Adipocyte (in vitro differentiated cells): ENCODE measurements around the gene PTBP1.

ENCODE experiments used
- DNase-seq: peaks from one replicate; pipeline ENCODE4 v3.0.0-alpha.2; 2015; ENCODE audit warnings: low read depth
- H3K27me3 ChIP-seq: replicated peaks from 2 replicates; pipeline ENCODE4 v1.7.0; 2013; ENCODE audit warnings: mild to moderate bottlenecking, low read length, moderate library complexity; ENCODE audit not compliant: control insufficient read depth, insufficient read depth
- H3K36me3 ChIP-seq: 2 replicates; pipeline ENCODE4 v1.7.0; 2013; ENCODE audit warnings: low read length, mild to moderate bottlenecking, moderate library complexity; ENCODE audit not compliant: control insufficient read depth, insufficient read depth, severe bottlenecking
- H3K4me1 ChIP-seq: 2 replicates; pipeline ENCODE4 v1.7.0; 2013; ENCODE audit warnings: mild to moderate bottlenecking, low read length, moderate library complexity; ENCODE audit not compliant: control insufficient read depth, insufficient read depth
- H3K4me3 ChIP-seq: 2 replicates; pipeline ENCODE4 v1.7.0; 2013; ENCODE audit warnings: mild to moderate bottlenecking, low read length, moderate library complexity
- H3K9ac ChIP-seq: 2 replicates; pipeline ENCODE4 v1.7.0; 2013; ENCODE audit warnings: mild to moderate bottlenecking, low read length, moderate library complexity
- H3K9me3 ChIP-seq: 2 replicates; pipeline ENCODE4 v1.7.0; 2013; ENCODE audit warnings: mild to moderate bottlenecking, low read length, moderate library complexity; ENCODE audit not compliant: control insufficient read depth

Gene PTBP1

GRCh38 chr19:772730-773436, 24.4 kb upstream of the PTBP1 start:
- Histone ChIP-seq H3K9me3 (no peaks in the 10 kb centered on the region), H3K4me1 (peaks cover 7% of the 10 kb centered on the region), H3K9ac (no peak overlapping the region), H3K27me3 (no peaks in the 10 kb centered on the region), H3K36me3 (no peaks in the 10 kb centered on the region), H3K4me3 (no peak overlapping the region)
- no peak for DNase-seq

GRCh38 chr19:776549-776948, 20.7 kb upstream of the PTBP1 start:
- no peak overlapping the region for H3K9ac ChIP-seq
- no peaks in the 10 kb centered on the region for H3K36me3 ChIP-seq
- no peaks in the 10 kb centered on the region for H3K27me3 ChIP-seq
- DNase-seq = no peak
- H3K9me3 ChIP-seq = no peaks in the 10 kb centered on the region
- peaks cover 5% of the 10 kb centered on the region for H3K4me1 ChIP-seq
- H3K4me3 ChIP-seq = no peak overlapping the region

GRCh38 chr19:778910-779653, 18.2 kb upstream of the PTBP1 start:
- H3K9ac ChIP-seq = peak overlapping the region; percentile 80
- H3K36me3 ChIP-seq = no peaks in the 10 kb centered on the region
- peak overlapping the region; percentile 47 for H3K4me3 ChIP-seq
- no peaks in the 10 kb centered on the region for H3K9me3 ChIP-seq
- no peaks in the 10 kb centered on the region for H3K27me3 ChIP-seq
- peaks cover 23% of the 10 kb centered on the region for H3K4me1 ChIP-seq
- peak; percentile 97 for DNase-seq

- Histone ChIP-seq H3K9me3 (no peaks in the 10 kb centered on the region), H3K4me3 (no peak overlapping the region), H3K4me1 (peaks cover 23% of the 10 kb centered on the region), H3K36me3 (no peaks in the 10 kb centered on the region), H3K9ac (no peak overlapping the region), H3K27me3 (no peaks in the 10 kb centered on the region)
- DNase-seq = no peak
These were observed 16.3 kb upstream of the PTBP1 start for GRCh38 chr19:780935-781334.

GRCh38 chr19:781800-782184, 15.5 kb upstream of the PTBP1 start:
- no peak overlapping the region for H3K4me3 ChIP-seq
- H3K9ac ChIP-seq = peak overlapping the region; percentile 77

GRCh38 chr19:782185-782877, 14.9 kb upstream of the PTBP1 start:
- H3K4me3 ChIP-seq = peak overlapping the region; percentile 73
- peak; percentile 81 for DNase-seq
- no peaks in the 10 kb centered on the region for H3K27me3 ChIP-seq
- H3K9ac ChIP-seq = peak overlapping the region; percentile 77
- H3K36me3 ChIP-seq = no peaks in the 10 kb centered on the region
- no peaks in the 10 kb centered on the region for H3K9me3 ChIP-seq
- peaks cover 23% of the 10 kb centered on the region for H3K4me1 ChIP-seq

More at GRCh38 chr19:781800-782184, 15.5 kb upstream of the PTBP1 start:
- no peaks in the 10 kb centered on the region for H3K36me3 ChIP-seq
- no peaks in the 10 kb centered on the region for H3K9me3 ChIP-seq
- no peak for DNase-seq
- no peaks in the 10 kb centered on the region for H3K27me3 ChIP-seq
- peaks cover 23% of the 10 kb centered on the region for H3K4me1 ChIP-seq

- Histone ChIP-seq H3K9me3 (no peaks in the 10 kb centered on the region), H3K36me3 (no peaks in the 10 kb centered on the region), H3K27me3 (no peaks in the 10 kb centered on the region), H3K9ac (peak overlapping the region; percentile 77), H3K4me1 (peaks cover 23% of the 10 kb centered on the region), H3K4me3 (peak overlapping the region; percentile 73)
- no peak for DNase-seq
These were observed 14.2 kb upstream of the PTBP1 start for GRCh38 chr19:782878-783668.

GRCh38 chr19:784541-784940, 12.7 kb upstream of the PTBP1 start:
- H3K4me1 ChIP-seq = peaks cover 28% of the 10 kb centered on the region
- H3K4me3 ChIP-seq = no peak overlapping the region
- H3K27me3 ChIP-seq = no peaks in the 10 kb centered on the region
- no peaks in the 10 kb centered on the region for H3K36me3 ChIP-seq
- DNase-seq = no peak
- no peak overlapping the region for H3K9ac ChIP-seq
- no peaks in the 10 kb centered on the region for H3K9me3 ChIP-seq

- H3K9me3 ChIP-seq = no peaks in the 10 kb centered on the region
- no peaks in the 10 kb centered on the region for H3K36me3 ChIP-seq
- no peak overlapping the region for H3K4me3 ChIP-seq
- no peaks in the 10 kb centered on the region for H3K27me3 ChIP-seq
- no peak for DNase-seq
- no peak overlapping the region for H3K9ac ChIP-seq
- peaks cover 22% of the 10 kb centered on the region for H3K4me1 ChIP-seq
These were observed 9.7 kb upstream of the PTBP1 start for GRCh38 chr19:787536-787935.

- peak overlapping the region; percentile 70 for H3K9ac ChIP-seq
- no peak overlapping the region for H3K4me3 ChIP-seq
- peaks cover 13% of the 10 kb centered on the region for H3K4me1 ChIP-seq
- DNase-seq = no peak
- H3K36me3 ChIP-seq = no peaks in the 10 kb centered on the region
- H3K9me3 ChIP-seq = no peaks in the 10 kb centered on the region
- no peaks in the 10 kb centered on the region for H3K27me3 ChIP-seq
These were observed 8.6 kb upstream of the PTBP1 start for GRCh38 chr19:788686-788982.
